HepG2 (cell line): ENCODE data around the gene ACYP2. TPM values are rescaled to one million over a fixed set of nuclear protein-coding genes. Genes with fewer than 3 reads are reported as not detected.
A peak's percentile ranks its signal among the peaks of the same experiment; 100 is the strongest.

Experiments used
- CHD4 ChIP-seq: fragments of 200-600 bp; sonication (generic); IDR thresholded peaks from 2 replicates; pipeline ENCODE4 v1.7.0; 2017; ENCODE audit warnings: mild to moderate bottlenecking, low read length, borderline replicate concordance
- GATA4 ChIP-seq: sonication (generic); IDR thresholded peaks from 2 replicates; pipeline ENCODE4 v1.6.1; 2016; ENCODE audit warnings: antibody characterized with exemption, low read depth, borderline replicate concordance
- MED13 ChIP-seq: sonication (generic); formaldehyde crosslinking; IDR thresholded peaks from 2 replicates; pipeline ENCODE4 v1.5.0; 2020; ENCODE audit warnings: missing genetic modification reagents
- MEF2D ChIP-seq: sonication (generic); formaldehyde crosslinking; IDR thresholded peaks from 2 replicates; pipeline ENCODE4 v1.5.1; 2020; ENCODE audit warnings: mild to moderate bottlenecking, missing genetic modification reagents
- NFIB ChIP-seq: sonication (generic); formaldehyde crosslinking; IDR thresholded peaks from 2 replicates; pipeline ENCODE4 v1.9.0; 2021; ENCODE audit warnings: missing genetic modification reagents, mild to moderate bottlenecking, borderline replicate concordance
- PAWR ChIP-seq: sonication (generic); formaldehyde crosslinking; IDR thresholded peaks from 2 replicates; pipeline ENCODE4 v1.4.0; 2020; ENCODE audit warnings: missing genetic modification reagents, mild to moderate bottlenecking, borderline replicate concordance
- SRSF9 ChIP-seq: fragments of 200-400 bp; formaldehyde crosslinking; IDR thresholded peaks from 2 replicates; pipeline ENCODE4 v1.6.1; 2018; ENCODE audit warnings: borderline replicate concordance, mild to moderate bottlenecking, low read depth, low read length; ENCODE audit not compliant: insufficient read depth, poor library complexity, severe bottlenecking
- SUZ12 ChIP-seq: fragments of 150-350 bp; IDR thresholded peaks from 2 replicates; pipeline ENCODE4 v1.6.1; 2014; ENCODE audit warnings: low read depth, low read length
- TOE1 ChIP-seq: sonication (generic); formaldehyde crosslinking; IDR thresholded peaks from 2 replicates; pipeline ENCODE4 v1.4.0; 2020; ENCODE audit warnings: mild to moderate bottlenecking, missing genetic modification reagents
- ZNF3 ChIP-seq: IDR thresholded peaks from 2 replicates; pipeline ENCODE4 v1.7.0; 2017; ENCODE audit warnings: inconsistent platforms
- ZNF350 ChIP-seq: sonication (generic); formaldehyde crosslinking; IDR thresholded peaks from 2 replicates; pipeline ENCODE4 v1.4.0; 2020; ENCODE audit warnings: mild to moderate bottlenecking, low read depth, missing genetic modification reagents, borderline replicate concordance
- ZNF510 ChIP-seq: sonication (generic); formaldehyde crosslinking; IDR thresholded peaks from 2 replicates; pipeline ENCODE4 v1.4.0; 2020; ENCODE audit warnings: low read depth, mild to moderate bottlenecking, missing genetic modification reagents
- ZNF567 ChIP-seq: sonication (generic); formaldehyde crosslinking; IDR thresholded peaks from 2 replicates; pipeline ENCODE4 v1.8.1; 2023; ENCODE audit warnings: mild to moderate bottlenecking, missing genetic modification reagents, borderline replicate concordance
- ZNF747 ChIP-seq: sonication (generic); formaldehyde crosslinking; IDR thresholded peaks from 2 replicates; pipeline ENCODE4 v1.8.1; 2023; ENCODE audit warnings: missing genetic modification reagents, mild to moderate bottlenecking, borderline replicate concordance
- ZSCAN22 ChIP-seq: sonication (generic); formaldehyde crosslinking; IDR thresholded peaks from 2 replicates; pipeline ENCODE4 v1.4.0; 2020; ENCODE audit warnings: mild to moderate bottlenecking, missing genetic modification reagents
- polyA plus RNA-seq, 8 experiments: library from polyadenylated mRNA; depleted of rRNA in 3 of 8; stranded (reverse) in 7 of 8; unstranded in 1 of 8; fragments of >200 nt; fragmentation: Illumina TruSeq in 4 of 8; extraction: Trizol in 4 of 8; gene quantifications; 2 replicates each; pipeline versions ENCODE4 v1.2.1 to v1.2.3, GENCODE V29; 2011 to 2016; ENCODE audit warnings: low read depth in 4 of 8, missing spikeins in 1 of 8, mixed read lengths in 1 of 8; ENCODE audit not compliant: insufficient read depth in 1 of 8
- total RNA-seq, 5 experiments: library from RNA; depleted of rRNA; stranded (reverse); fragments of >200 nt; fragmentation: Illumina TruSeq; extraction: Trizol; gene quantifications; 2 replicates each; pipeline ENCODE4 v1.2.3, GENCODE V29; 2016; ENCODE audit warnings: low read depth in 1 of 5
- TF ChIP-seq, protein P1 (sequence below): sonication (generic); formaldehyde crosslinking; IDR thresholded peaks from 2 replicates; pipeline ENCODE4 v1.5.1; 2020; ENCODE audit warnings: mild to moderate bottlenecking, missing genetic modification reagents, borderline replicate concordance
- TF ChIP-seq, protein P2 (sequence below): IDR thresholded peaks from 2 replicates; pipeline ENCODE4 v1.6.1; 2016; ENCODE audit warnings: missing compliant biosample characterization, missing genetic modification reagents, borderline replicate concordance
- TF ChIP-seq, protein P3 (sequence below): sonication (generic); formaldehyde crosslinking; conservative IDR thresholded peaks from 2 replicates; pipeline ENCODE4 v1.8.0; 2022; ENCODE audit warnings: missing genetic modification reagents
- TF ChIP-seq, protein P4 (sequence below): fragments of 450-650 bp; IDR thresholded peaks from 2 replicates; pipeline ENCODE4 v1.6.1; 2017; ENCODE audit warnings: mild to moderate bottlenecking

The ACYP2 gene
- total and polyA plus RNA-seq, 2 of the 13 experiments (the other 11 are each of a cell fraction or from before 2014, with no cell fraction given): 12.3 to 12.7 TPM

DNA sequence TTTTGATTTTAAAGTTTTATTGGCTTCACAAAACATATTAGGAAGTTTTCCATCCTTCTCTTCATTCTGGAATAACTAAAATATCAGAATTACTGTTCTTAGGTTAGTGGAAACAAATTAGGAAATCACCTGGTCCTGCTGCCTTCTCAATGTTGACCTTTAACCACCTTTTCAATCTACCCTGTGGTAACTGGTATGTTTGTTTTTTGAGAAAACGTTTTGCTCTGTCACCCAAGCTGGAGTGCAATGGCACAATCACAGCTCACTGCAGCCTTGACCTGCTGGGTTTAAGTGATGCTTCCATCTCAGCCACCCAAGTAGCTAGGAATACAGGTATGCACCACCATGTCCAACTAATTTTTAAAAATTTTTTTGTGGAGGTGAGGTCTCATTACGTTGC is 28.4 kb downstream of the ACYP2 start (continued):
- TF ChIP-seq, protein P1, sequence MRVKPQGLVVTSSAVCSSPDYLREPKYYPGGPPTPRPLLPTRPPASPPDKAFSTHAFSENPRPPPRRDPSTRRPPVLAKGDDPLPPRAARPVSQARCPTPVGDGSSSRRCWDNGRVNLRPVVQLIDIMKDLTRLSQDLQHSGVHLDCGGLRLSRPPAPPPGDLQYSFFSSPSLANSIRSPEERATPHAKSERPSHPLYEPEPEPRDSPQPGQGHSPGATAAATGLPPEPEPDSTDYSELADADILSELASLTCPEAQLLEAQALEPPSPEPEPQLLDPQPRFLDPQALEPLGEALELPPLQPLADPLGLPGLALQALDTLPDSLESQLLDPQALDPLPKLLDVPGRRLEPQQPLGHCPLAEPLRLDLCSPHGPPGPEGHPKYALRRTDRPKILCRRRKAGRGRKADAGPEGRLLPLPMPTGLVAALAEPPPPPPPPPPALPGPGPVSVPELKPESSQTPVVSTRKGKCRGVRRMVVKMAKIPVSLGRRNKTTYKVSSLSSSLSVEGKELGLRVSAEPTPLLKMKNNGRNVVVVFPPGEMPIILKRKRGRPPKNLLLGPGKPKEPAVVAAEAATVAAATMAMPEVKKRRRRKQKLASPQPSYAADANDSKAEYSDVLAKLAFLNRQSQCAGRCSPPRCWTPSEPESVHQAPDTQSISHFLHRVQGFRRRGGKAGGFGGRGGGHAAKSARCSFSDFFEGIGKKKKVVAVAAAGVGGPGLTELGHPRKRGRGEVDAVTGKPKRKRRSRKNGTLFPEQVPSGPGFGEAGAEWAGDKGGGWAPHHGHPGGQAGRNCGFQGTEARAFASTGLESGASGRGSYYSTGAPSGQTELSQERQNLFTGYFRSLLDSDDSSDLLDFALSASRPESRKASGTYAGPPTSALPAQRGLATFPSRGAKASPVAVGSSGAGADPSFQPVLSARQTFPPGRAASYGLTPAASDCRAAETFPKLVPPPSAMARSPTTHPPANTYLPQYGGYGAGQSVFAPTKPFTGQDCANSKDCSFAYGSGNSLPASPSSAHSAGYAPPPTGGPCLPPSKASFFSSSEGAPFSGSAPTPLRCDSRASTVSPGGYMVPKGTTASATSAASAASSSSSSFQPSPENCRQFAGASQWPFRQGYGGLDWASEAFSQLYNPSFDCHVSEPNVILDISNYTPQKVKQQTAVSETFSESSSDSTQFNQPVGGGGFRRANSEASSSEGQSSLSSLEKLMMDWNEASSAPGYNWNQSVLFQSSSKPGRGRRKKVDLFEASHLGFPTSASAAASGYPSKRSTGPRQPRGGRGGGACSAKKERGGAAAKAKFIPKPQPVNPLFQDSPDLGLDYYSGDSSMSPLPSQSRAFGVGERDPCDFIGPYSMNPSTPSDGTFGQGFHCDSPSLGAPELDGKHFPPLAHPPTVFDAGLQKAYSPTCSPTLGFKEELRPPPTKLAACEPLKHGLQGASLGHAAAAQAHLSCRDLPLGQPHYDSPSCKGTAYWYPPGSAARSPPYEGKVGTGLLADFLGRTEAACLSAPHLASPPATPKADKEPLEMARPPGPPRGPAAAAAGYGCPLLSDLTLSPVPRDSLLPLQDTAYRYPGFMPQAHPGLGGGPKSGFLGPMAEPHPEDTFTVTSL (CRISPR knock-in tag): peak; percentile 63; the same call in 1 of the 2 replicates
- TF ChIP-seq ZNF3 (no peak), NFIB (CRISPR knock-in tag) (no peak), MEF2D (0 out of 2 replicates have a peak, but pooled peaks have one; percentile 19), ZSCAN22 (CRISPR knock-in tag) (no peak), ZNF747 (no peak), SUZ12 (no peak), SRSF9 (no peak), CHD4 (no peak), ZNF567 (CRISPR knock-in tag) (no peak), PAWR (no peak), GATA4 (no peak), TOE1 (CRISPR knock-in tag) (no peak), MED13 (no peak), ZNF350 (CRISPR knock-in tag) (no peak), ZNF510 (CRISPR knock-in tag) (no peak)
- TF ChIP-seq, protein P2, sequence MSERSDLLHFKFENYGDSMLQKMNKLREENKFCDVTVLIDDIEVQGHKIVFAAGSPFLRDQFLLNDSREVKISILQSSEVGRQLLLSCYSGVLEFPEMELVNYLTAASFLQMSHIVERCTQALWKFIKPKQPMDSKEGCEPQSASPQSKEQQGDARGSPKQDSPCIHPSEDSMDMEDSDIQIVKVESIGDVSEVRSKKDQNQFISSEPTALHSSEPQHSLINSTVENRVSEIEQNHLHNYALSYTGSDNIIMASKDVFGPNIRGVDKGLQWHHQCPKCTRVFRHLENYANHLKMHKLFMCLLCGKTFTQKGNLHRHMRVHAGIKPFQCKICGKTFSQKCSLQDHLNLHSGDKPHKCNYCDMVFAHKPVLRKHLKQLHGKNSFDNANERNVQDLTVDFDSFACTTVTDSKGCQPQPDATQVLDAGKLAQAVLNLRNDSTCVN (CRISPR knock-in tag): no peak; the same call in 1 of the 2 replicates
- TF ChIP-seq, protein P3, sequence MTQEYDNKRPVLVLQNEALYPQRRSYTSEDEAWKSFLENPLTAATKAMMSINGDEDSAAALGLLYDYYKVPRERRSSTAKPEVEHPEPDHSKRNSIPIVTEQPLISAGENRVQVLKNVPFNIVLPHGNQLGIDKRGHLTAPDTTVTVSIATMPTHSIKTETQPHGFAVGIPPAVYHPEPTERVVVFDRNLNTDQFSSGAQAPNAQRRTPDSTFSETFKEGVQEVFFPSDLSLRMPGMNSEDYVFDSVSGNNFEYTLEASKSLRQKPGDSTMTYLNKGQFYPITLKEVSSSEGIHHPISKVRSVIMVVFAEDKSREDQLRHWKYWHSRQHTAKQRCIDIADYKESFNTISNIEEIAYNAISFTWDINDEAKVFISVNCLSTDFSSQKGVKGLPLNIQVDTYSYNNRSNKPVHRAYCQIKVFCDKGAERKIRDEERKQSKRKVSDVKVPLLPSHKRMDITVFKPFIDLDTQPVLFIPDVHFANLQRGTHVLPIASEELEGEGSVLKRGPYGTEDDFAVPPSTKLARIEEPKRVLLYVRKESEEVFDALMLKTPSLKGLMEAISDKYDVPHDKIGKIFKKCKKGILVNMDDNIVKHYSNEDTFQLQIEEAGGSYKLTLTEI (CRISPR knock-in tag): no peak
- TF ChIP-seq, protein P4, sequence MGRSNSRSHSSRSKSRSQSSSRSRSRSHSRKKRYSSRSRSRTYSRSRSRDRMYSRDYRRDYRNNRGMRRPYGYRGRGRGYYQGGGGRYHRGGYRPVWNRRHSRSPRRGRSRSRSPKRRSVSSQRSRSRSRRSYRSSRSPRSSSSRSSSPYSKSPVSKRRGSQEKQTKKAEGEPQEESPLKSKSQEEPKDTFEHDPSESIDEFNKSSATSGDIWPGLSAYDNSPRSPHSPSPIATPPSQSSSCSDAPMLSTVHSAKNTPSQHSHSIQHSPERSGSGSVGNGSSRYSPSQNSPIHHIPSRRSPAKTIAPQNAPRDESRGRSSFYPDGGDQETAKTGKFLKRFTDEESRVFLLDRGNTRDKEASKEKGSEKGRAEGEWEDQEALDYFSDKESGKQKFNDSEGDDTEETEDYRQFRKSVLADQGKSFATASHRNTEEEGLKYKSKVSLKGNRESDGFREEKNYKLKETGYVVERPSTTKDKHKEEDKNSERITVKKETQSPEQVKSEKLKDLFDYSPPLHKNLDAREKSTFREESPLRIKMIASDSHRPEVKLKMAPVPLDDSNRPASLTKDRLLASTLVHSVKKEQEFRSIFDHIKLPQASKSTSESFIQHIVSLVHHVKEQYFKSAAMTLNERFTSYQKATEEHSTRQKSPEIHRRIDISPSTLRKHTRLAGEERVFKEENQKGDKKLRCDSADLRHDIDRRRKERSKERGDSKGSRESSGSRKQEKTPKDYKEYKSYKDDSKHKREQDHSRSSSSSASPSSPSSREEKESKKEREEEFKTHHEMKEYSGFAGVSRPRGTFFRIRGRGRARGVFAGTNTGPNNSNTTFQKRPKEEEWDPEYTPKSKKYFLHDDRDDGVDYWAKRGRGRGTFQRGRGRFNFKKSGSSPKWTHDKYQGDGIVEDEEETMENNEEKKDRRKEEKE: no peak
